HG03378 (cell line): ENCODE results near the gene TSPAN15.
"Not testable (repeated sequence)": the region's sequence is repeated elsewhere in the genome, so short reads cannot be mapped to it uniquely, and the experiment has no call there.

ENCODE experiments used
- ATAC-seq: cut with Tn5 transposase; IDR thresholded peaks from one replicate; pipeline ENCODE4 v1.9.1; 2021; ENCODE audit warnings: mild to moderate bottlenecking, moderate library complexity; ENCODE audit not compliant: unreplicated experiment

Gene TSPAN15

DNA sequence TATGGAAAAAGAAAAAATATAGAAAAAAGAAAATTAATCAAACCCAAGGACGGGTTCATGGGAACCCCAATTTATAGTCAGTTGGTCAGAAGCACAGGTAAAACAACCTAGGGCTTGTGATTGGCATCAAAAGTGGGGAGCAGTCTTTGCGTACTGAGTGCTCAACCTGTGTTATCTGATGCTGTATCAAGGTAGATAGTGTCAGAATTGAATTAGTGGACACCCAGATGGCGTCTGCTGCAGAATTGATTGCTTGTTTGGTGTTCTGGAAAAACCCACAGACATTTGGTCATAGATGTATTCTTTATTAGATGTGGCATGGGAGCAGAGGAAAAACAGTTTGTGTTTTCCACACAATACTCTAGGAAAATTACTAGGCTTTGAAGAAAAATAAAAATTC, 82.4 kb downstream of the TSPAN15 start:
- no peak for ATAC-seq

DNA sequence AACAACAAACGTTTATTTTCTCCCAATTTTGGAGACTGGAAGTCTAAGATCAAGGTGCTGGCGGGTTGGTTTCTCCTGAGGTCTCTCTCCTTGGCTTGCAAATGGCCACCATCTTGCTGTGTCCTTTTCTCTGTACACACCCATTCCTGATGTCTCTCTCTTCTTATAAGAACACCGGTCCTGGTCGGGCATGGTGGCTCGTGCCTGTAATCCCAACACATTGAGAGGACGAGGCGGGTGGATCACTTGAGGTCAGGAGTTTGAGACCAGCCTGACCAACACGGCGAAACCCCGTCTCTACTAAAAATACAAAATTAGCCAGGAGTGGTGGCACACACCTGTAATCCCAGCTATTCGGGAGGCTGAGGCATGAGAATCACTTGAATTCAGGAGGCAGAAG, 85.3 kb downstream of the TSPAN15 start:
- not testable (repeated sequence) for ATAC-seq

DNA sequence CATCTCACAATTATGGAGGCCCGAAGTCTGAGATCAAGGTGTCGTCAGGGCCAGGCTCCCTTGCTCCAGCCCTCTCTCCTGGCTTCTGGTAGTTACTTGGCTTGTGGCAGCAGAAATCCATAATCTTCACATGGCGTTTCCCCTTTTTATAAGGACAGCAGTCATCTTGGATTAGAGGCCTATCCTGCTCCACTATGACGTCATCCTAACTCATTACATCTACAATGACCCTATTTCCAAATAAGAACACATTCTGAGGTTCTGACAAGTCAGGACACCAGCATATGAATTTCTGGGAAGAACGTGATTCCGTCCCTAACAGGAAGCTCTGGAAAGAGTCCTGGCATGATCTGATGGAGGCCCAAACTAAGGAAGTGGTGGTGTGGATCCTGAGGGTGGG, 86.2 kb downstream of the TSPAN15 start:
- no peak for ATAC-seq

DNA sequence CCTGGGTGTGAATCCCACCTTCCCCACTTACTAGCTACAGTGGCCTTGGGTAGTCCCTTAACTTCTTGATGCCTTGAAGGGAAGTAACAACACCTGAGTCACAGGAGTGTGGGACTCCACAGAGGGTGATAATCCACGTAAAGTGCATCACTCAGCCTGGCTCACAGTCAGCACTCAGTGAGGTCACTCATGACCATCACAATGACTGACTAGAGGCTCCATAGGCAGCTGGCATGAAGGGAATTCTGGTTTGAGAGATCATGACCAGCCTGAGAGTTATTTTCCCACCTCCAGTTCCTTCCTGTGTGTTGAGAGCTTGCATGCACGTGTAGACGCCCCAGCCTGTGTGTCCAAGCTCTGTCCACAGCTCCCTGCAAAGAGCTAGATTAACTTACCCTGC, 87.2 kb downstream of the TSPAN15 start:
- ATAC-seq: no peak

DNA sequence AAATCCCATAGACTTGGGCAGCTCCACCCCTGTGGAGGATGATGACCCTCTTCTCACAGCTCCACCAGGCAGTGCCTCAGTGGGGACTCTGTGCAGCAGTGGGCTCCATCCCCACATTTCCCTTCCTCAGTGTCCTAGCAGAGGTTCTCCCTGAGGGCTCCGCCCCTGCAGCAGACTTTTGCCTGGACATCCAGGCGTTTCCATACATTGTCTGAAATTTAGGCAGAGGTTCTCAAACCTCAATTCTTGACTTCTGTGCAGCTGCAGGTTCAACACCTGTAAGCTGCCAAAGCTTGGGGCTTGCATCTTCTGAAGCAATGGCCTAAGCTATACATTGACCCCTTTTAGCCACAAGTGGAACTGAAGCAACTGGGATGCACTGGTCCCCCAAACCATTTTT, 90.2 kb downstream of the TSPAN15 start:
- no peak for ATAC-seq

DNA sequence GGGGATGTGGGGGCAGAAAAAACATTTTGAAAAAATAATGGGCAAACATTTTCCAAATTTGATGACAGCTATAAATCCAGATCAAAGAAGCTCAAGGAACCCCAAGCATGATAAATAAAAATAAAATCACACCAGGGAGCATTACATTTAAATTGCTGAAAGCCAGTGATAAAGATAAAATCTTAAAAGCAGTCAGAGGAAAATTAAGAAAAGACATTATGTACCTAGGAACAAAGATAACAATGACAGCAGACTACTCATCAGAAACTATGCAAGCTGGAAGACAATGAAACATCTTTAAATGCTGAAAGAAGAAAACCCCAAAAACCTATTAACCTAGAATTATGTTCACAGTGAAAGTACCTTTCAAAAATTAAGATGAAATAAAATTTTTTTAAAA, 98.7 kb downstream of the TSPAN15 start:
- no peak for ATAC-seq

DNA sequence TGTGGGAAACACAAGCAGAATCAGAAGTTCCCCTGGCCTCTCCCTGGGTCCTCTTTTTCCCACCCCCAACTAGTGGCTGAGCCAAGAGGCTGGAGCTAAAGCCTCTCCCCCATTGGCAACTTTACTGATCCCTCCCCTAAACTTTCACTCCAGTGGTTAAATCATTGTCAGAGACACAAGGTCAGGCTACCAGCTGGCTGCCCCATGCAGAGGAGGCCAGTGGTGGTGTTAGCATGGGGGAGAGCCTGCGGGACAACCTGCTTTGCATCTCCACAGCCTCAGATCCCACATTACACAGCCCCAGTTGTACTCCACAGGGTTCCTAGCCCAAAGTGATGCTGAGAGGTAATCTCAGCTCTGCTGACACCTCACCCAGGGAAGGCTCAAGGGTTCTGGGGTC, 101.0 kb downstream of the TSPAN15 start:
- no peak for ATAC-seq

DNA sequence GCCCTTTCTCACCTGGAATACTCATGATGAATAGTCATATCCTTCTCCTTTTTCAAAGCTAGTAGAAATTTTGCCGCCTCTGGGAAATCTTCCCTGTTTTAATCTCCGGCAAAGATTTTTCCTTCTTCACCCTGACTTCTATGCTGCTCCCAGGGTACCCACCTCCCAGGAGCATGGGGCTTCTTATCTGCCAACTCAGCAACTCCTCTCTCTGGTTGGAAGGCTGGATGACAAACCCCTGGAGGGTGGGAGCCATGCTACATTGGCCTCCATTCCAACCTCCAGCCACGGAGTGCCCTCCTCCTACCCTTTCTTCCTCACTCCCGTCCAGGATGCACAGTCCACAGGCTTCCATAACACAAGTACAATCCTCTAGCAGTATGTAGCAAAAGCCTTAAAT, 102.1 kb downstream of the TSPAN15 start:
- no peak for ATAC-seq

DNA sequence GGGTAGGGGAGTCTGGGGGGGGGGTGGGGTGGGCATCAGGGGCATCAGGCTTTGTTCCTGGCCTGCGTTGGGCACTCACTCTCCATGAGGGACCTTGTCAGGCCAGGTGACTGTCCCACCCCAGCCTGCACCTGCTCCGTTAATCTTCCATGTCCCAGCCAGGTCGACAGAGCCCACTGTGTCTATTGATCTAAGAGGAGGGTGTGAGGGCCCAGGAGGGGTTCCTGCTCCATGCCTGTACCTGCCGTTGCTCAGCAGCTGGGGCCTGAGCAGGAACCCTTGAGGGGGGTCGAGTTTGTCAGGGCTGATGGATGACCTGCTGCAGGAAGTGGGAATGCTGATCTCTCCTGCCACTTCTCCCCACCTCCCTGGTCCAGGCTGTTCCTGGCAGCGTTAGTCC, 103.3 kb downstream of the TSPAN15 start:
- ATAC-seq: no peak
